ENCODE measurements around the gene ADAM17.

Gene ADAM17

DNA sequence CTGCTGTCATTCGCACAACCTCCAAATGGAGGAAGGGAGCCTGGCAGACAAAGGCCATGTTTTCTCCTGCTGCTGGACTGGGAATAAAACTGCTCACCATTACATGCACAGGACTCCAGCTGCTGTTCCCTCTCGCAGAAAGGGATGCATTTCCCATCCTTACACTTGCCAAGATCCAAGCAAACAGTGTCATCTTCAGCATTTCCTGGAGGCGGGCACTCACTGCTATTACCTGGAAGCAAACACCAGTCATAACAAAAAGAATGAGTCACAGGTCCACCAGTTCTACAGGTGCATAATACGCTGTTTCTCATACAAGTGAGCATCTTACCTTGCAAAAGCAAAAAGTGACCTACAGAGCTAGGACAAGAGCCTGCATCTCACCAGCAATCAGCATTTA lies 58.6 kb downstream of the ADAM17 start:
- no peak for DNase-seq (ENCODE audit: low read depth)
- TF ChIP-seq, protein P1, sequence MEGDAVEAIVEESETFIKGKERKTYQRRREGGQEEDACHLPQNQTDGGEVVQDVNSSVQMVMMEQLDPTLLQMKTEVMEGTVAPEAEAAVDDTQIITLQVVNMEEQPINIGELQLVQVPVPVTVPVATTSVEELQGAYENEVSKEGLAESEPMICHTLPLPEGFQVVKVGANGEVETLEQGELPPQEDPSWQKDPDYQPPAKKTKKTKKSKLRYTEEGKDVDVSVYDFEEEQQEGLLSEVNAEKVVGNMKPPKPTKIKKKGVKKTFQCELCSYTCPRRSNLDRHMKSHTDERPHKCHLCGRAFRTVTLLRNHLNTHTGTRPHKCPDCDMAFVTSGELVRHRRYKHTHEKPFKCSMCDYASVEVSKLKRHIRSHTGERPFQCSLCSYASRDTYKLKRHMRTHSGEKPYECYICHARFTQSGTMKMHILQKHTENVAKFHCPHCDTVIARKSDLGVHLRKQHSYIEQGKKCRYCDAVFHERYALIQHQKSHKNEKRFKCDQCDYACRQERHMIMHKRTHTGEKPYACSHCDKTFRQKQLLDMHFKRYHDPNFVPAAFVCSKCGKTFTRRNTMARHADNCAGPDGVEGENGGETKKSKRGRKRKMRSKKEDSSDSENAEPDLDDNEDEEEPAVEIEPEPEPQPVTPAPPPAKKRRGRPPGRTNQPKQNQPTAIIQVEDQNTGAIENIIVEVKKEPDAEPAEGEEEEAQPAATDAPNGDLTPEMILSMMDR (IDR thresholded peaks at IDR 0.05; ENCODE audit: low read depth, low read length, missing control alignments) = no peak
- H3K4me3 ChIP-seq (ENCODE audit: low read depth, low read length) = no peak overlapping the region

DNA sequence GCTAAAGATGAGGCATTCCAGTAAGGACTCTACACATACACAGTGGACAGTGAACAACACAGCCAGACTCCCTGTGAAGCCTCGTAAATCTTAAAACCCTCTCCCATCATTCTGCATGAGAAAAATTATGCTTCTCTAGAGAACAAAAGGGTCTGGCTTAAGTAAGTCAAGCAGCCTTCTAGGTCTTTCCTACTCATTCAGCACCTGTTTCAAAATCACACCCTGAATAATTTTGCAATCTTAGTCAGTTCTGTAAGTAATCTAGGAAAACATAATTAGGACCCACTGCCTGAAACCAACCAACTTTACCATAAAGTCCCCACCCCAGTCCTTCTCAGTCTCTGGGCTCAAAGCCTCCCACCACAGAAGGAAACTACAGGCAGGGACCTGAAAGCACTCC lies 61.5 kb downstream of the ADAM17 start:
- TF ChIP-seq, protein P1 (IDR thresholded peaks at IDR 0.05; ENCODE audit: low read depth, low read length, missing control alignments) = no peak
- no peak for DNase-seq (ENCODE audit: low read depth)
- no peak overlapping the region for H3K4me3 ChIP-seq (ENCODE audit: low read depth, low read length)

DNA sequence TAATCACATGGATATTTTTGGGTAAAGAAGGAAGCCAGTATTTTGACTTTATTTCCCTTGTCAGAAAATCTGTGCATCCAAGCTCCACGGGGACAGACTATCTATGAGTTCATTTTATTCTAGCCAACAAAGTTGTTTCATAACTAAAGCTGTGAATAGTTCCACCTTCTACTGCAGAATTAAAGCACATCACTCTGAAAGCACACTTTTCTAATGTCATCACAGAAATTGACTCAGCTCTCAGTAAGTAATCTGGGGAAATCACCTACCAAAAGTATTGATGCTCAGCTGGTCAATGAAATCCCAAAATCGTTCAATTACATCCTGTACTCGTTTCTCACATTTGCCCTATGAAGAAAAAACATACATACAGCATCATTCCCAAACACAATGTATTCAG lies 62.2 kb downstream of the ADAM17 start:
- H3K4me3 ChIP-seq (ENCODE audit: low read depth, low read length) = no peak overlapping the region
- TF ChIP-seq, protein P1 (IDR thresholded peaks at IDR 0.05; ENCODE audit: low read depth, low read length, missing control alignments) = no peak
- no peak for DNase-seq (ENCODE audit: low read depth)

DNA sequence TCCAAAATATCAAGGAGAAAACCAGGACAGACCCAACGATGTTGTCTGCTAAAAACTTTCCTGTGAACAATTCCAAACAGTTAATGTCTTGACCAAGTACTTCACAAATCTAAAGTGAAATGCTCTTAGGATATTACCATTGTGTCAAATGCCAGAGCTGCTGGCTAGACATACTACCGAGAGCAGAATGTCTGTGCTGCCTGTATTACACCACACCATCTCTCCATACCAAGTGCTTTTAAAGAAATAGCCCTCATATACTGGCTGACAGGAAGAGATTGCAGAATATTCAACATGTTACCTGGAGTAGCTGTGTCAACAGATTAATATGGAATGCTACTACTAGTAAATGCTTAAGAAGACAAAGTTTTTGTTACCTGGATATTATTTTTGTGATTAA lies 62.7 kb downstream of the ADAM17 start:
- TF ChIP-seq, protein P1 (IDR thresholded peaks at IDR 0.05; ENCODE audit: low read depth, low read length, missing control alignments) = no peak
- no peak overlapping the region for H3K4me3 ChIP-seq (ENCODE audit: low read depth, low read length)
- DNase-seq (ENCODE audit: low read depth) = no peak

DNA sequence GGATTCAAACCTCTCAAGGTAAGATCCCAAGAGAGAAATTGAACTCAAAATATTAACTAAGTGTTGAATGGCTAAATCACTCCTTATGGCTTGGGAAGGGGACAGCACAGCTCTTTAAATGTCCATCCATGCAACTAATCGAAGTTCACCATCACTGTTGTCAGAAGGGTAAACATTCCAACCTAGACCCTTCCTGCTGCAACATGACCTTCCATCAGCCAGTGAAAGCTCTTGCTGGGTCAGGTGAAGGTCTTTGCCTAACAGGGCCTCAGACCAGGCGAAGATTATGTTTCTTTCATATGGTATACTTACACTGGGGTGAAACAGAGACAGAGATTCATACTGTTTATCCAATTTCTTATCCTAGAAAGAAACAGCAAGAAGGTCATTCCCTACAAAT lies 64.8 kb downstream of the ADAM17 start:
- H3K4me3 ChIP-seq (ENCODE audit: low read depth, low read length) = no peak overlapping the region
- no peak for DNase-seq (ENCODE audit: low read depth)
- TF ChIP-seq, protein P1 (IDR thresholded peaks at IDR 0.05; ENCODE audit: low read depth, low read length, missing control alignments) = no peak

DNA sequence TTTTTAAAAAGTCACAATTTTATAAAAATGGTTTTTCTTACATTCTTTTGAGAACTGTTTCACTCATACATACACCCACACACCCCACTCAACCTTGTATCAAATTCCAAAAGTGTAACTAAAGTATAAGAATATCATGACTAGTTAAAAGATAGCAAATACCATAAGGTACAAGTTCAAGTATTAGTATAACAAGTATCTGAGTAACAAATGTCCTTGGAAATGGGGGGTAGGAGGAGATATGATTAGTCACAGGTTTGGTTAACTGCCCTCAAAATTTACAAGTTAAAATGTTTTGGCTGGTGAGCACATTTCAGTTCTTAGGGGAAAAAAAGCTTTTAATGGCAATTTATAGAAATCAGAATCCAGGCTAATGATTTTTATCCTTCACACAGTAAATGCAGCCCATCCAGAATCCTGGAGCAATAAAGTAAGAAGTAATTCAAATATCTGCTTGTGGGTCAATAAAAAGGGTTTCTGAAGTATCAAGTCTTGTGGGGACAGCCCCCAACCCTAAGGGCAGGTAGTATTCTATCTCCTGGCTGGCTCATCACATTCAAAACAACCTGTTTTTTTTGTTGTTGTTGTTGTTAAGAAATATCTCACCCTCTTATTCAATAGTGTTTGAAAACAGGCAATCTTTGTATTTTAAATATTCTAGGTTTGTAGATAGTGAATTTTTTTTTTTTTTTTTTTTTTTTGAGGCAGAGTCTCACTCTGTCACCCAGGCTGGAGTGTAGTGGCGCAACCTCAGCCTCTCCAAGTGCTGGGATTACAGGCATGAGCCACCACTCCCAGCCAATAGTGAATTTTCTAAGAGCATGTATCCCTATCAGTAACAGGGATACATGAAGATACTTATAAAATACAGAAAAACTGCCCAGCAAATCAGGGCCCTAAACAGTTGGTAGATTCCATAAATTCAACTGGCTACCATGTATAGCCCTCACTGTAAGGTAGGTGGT lies 66.8 kb downstream of the ADAM17 start:
- H3K4me3 ChIP-seq (ENCODE audit: low read depth, low read length) = no peak overlapping the region
- TF ChIP-seq, protein P1 (IDR thresholded peaks at IDR 0.05; ENCODE audit: low read depth, low read length, missing control alignments) = no peak
- DNase-seq (ENCODE audit: low read depth) = no peak

DNA sequence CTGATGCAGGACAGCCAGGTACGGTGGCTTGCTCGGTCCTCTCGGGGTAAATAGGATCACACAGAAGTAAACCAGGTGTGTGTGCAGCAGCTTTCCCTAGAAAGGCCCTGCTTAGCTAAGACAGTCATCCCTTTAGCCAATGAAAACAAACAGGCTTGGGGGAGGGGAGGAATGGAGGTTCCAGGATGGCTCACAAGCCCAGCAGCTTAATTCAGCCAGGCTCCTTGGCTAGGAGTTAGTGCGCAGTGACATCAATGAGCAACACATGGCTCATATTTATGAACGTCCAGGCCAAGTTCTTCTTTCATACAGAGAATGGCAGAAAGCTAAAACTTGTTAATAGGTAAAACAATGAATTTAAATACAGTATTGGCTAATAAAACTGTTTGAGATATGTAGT lies 71.1 kb downstream of the ADAM17 start:
- H3K4me3 ChIP-seq (ENCODE audit: low read depth, low read length) = no peak overlapping the region
- no peak for DNase-seq (ENCODE audit: low read depth)
- TF ChIP-seq, protein P1 (IDR thresholded peaks at IDR 0.05; ENCODE audit: low read depth, low read length, missing control alignments) = no peak
